ENCODE results near the gene ELAPOR1.

ELAPOR1 gene

GRCh38 chr1:109120356-109120755 lies 6.4 kb downstream of the ELAPOR1 start:
- H3K9me3 ChIP-seq (ENCODE audit: control insufficient read depth, low read depth, low read length), result no peaks in the 10 kb centered on the region
- H3K4me1 ChIP-seq (ENCODE audit: control insufficient read depth, low read depth, low read length), result no peaks in the 10 kb centered on the region
- H3K27ac ChIP-seq (ENCODE audit: low read length), result no peak overlapping the region
- H3K36me3 ChIP-seq (ENCODE audit: control insufficient read depth, low read depth, low read length), result no peaks in the 10 kb centered on the region
- H3K9ac ChIP-seq (ENCODE audit: low read length), result no peak overlapping the region
- no peak overlapping the region for H3K4me3 ChIP-seq (ENCODE audit: low read length)
- H3K27me3 ChIP-seq (ENCODE audit: control insufficient read depth, insufficient read depth, low read length), result peaks cover 10% of the 10 kb centered on the region

GRCh38 chr1:109131059-109131458 lies 17.1 kb downstream of the ELAPOR1 start:
- H3K27me3 ChIP-seq (ENCODE audit: control insufficient read depth, insufficient read depth, low read length), result no peaks in the 10 kb centered on the region
- no peak overlapping the region for H3K4me3 ChIP-seq (ENCODE audit: low read length)
- H3K9ac ChIP-seq (ENCODE audit: low read length), result no peak overlapping the region
- H3K9me3 ChIP-seq (ENCODE audit: control insufficient read depth, low read depth, low read length), result no peaks in the 10 kb centered on the region
- no peaks in the 10 kb centered on the region for H3K4me1 ChIP-seq (ENCODE audit: control insufficient read depth, low read depth, low read length)
- no peak overlapping the region for H3K27ac ChIP-seq (ENCODE audit: low read length)
- no peaks in the 10 kb centered on the region for H3K36me3 ChIP-seq (ENCODE audit: control insufficient read depth, low read depth, low read length)

GRCh38 chr1:109131800-109132199 lies 17.9 kb downstream of the ELAPOR1 start:
- H3K9ac ChIP-seq (ENCODE audit: low read length), result no peak overlapping the region
- no peaks in the 10 kb centered on the region for H3K27me3 ChIP-seq (ENCODE audit: control insufficient read depth, insufficient read depth, low read length)
- no peak overlapping the region for H3K27ac ChIP-seq (ENCODE audit: low read length)
- H3K4me1 ChIP-seq (ENCODE audit: control insufficient read depth, low read depth, low read length), result no peaks in the 10 kb centered on the region
- no peak overlapping the region for H3K4me3 ChIP-seq (ENCODE audit: low read length)
- H3K36me3 ChIP-seq (ENCODE audit: control insufficient read depth, low read depth, low read length), result no peaks in the 10 kb centered on the region
- no peaks in the 10 kb centered on the region for H3K9me3 ChIP-seq (ENCODE audit: control insufficient read depth, low read depth, low read length)

GRCh38 chr1:109133002-109133706 lies 19.2 kb downstream of the ELAPOR1 start:
- H3K36me3 ChIP-seq (ENCODE audit: control insufficient read depth, low read depth, low read length), result no peaks in the 10 kb centered on the region
- no peak overlapping the region for H3K9ac ChIP-seq (ENCODE audit: low read length)
- H3K27me3 ChIP-seq (ENCODE audit: control insufficient read depth, insufficient read depth, low read length), result no peaks in the 10 kb centered on the region
- no peak overlapping the region for H3K27ac ChIP-seq (ENCODE audit: low read length)
- no peaks in the 10 kb centered on the region for H3K9me3 ChIP-seq (ENCODE audit: control insufficient read depth, low read depth, low read length)
- H3K4me3 ChIP-seq (ENCODE audit: low read length), result no peak overlapping the region
- H3K4me1 ChIP-seq (ENCODE audit: control insufficient read depth, low read depth, low read length), result no peaks in the 10 kb centered on the region

- Histone ChIP-seq H3K36me3 (ENCODE audit: control insufficient read depth, low read depth, low read length) (no peaks in the 10 kb centered on the region), H3K4me1 (ENCODE audit: control insufficient read depth, low read depth, low read length) (no peaks in the 10 kb centered on the region), H3K27me3 (ENCODE audit: control insufficient read depth, insufficient read depth, low read length) (no peaks in the 10 kb centered on the region), H3K4me3 (ENCODE audit: low read length) (no peak overlapping the region), H3K27ac (ENCODE audit: low read length) (no peak overlapping the region), H3K9me3 (ENCODE audit: control insufficient read depth, low read depth, low read length) (no peaks in the 10 kb centered on the region), H3K9ac (ENCODE audit: low read length) (no peak overlapping the region)
These were observed 19.9 kb downstream of the ELAPOR1 start for GRCh38 chr1:109133815-109134214.

- no peaks in the 10 kb centered on the region for H3K9me3 ChIP-seq (ENCODE audit: control insufficient read depth, low read depth, low read length)
- no peaks in the 10 kb centered on the region for H3K36me3 ChIP-seq (ENCODE audit: control insufficient read depth, low read depth, low read length)
- no peaks in the 10 kb centered on the region for H3K4me1 ChIP-seq (ENCODE audit: control insufficient read depth, low read depth, low read length)
- no peaks in the 10 kb centered on the region for H3K27me3 ChIP-seq (ENCODE audit: control insufficient read depth, insufficient read depth, low read length)
- no peak overlapping the region for H3K4me3 ChIP-seq (ENCODE audit: low read length)
- no peak overlapping the region for H3K27ac ChIP-seq (ENCODE audit: low read length)
- H3K9ac ChIP-seq (ENCODE audit: low read length), result no peak overlapping the region
These were observed 20.5 kb downstream of the ELAPOR1 start for GRCh38 chr1:109134423-109134822.

GRCh38 chr1:109135940-109136339 lies 22.0 kb downstream of the ELAPOR1 start:
- no peak overlapping the region for H3K4me3 ChIP-seq (ENCODE audit: low read length)

GRCh38 chr1:109136766-109137165 lies 22.9 kb downstream of the ELAPOR1 start:
- Histone ChIP-seq H3K4me1 (ENCODE audit: control insufficient read depth, low read depth, low read length) (no peaks in the 10 kb centered on the region), H3K27ac (ENCODE audit: low read length) (no peak overlapping the region)

More at GRCh38 chr1:109135940-109136339, 22.0 kb downstream of the ELAPOR1 start:
- Histone ChIP-seq H3K9me3 (ENCODE audit: control insufficient read depth, low read depth, low read length) (no peaks in the 10 kb centered on the region), H3K27ac (ENCODE audit: low read length) (no peak overlapping the region), H3K9ac (ENCODE audit: low read length) (no peak overlapping the region), H3K4me1 (ENCODE audit: control insufficient read depth, low read depth, low read length) (no peaks in the 10 kb centered on the region), H3K27me3 (ENCODE audit: control insufficient read depth, insufficient read depth, low read length) (no peaks in the 10 kb centered on the region), H3K36me3 (ENCODE audit: control insufficient read depth, low read depth, low read length) (no peaks in the 10 kb centered on the region)

GRCh38 chr1:109137958-109138357 lies 24.0 kb downstream of the ELAPOR1 start:
- Histone ChIP-seq H3K9me3 (ENCODE audit: control insufficient read depth, low read depth, low read length) (no peaks in the 10 kb centered on the region), H3K9ac (ENCODE audit: low read length) (no peak overlapping the region), H3K27ac (ENCODE audit: low read length) (no peak overlapping the region), H3K4me1 (ENCODE audit: control insufficient read depth, low read depth, low read length) (no peaks in the 10 kb centered on the region), H3K27me3 (ENCODE audit: control insufficient read depth, insufficient read depth, low read length) (no peaks in the 10 kb centered on the region), H3K36me3 (ENCODE audit: control insufficient read depth, low read depth, low read length) (no peaks in the 10 kb centered on the region), H3K4me3 (ENCODE audit: low read length) (no peak overlapping the region)

More at GRCh38 chr1:109136766-109137165, 22.9 kb downstream of the ELAPOR1 start:
- Histone ChIP-seq H3K4me3 (ENCODE audit: low read length) (no peak overlapping the region), H3K27me3 (ENCODE audit: control insufficient read depth, insufficient read depth, low read length) (no peaks in the 10 kb centered on the region), H3K9ac (ENCODE audit: low read length) (no peak overlapping the region), H3K36me3 (ENCODE audit: control insufficient read depth, low read depth, low read length) (no peaks in the 10 kb centered on the region), H3K9me3 (ENCODE audit: control insufficient read depth, low read depth, low read length) (no peaks in the 10 kb centered on the region)

GRCh38 chr1:109138358-109138757 lies 24.4 kb downstream of the ELAPOR1 start:
- H3K9me3 ChIP-seq (ENCODE audit: control insufficient read depth, low read depth, low read length), result no peaks in the 10 kb centered on the region
- H3K27ac ChIP-seq (ENCODE audit: low read length), result no peak overlapping the region
- H3K9ac ChIP-seq (ENCODE audit: low read length), result no peak overlapping the region

GRCh38 chr1:109140392-109140791 lies 26.5 kb downstream of the ELAPOR1 start:
- no peaks in the 10 kb centered on the region for H3K4me1 ChIP-seq (ENCODE audit: control insufficient read depth, low read depth, low read length)
- no peak overlapping the region for H3K4me3 ChIP-seq (ENCODE audit: low read length)
- no peak overlapping the region for H3K9ac ChIP-seq (ENCODE audit: low read length)
- no peaks in the 10 kb centered on the region for H3K9me3 ChIP-seq (ENCODE audit: control insufficient read depth, low read depth, low read length)
- no peaks in the 10 kb centered on the region for H3K27me3 ChIP-seq (ENCODE audit: control insufficient read depth, insufficient read depth, low read length)
- H3K36me3 ChIP-seq (ENCODE audit: control insufficient read depth, low read depth, low read length), result no peaks in the 10 kb centered on the region
- H3K27ac ChIP-seq (ENCODE audit: low read length), result no peak overlapping the region

More at GRCh38 chr1:109138358-109138757, 24.4 kb downstream of the ELAPOR1 start:
- Histone ChIP-seq H3K27me3 (ENCODE audit: control insufficient read depth, insufficient read depth, low read length) (no peaks in the 10 kb centered on the region), H3K36me3 (ENCODE audit: control insufficient read depth, low read depth, low read length) (no peaks in the 10 kb centered on the region), H3K4me3 (ENCODE audit: low read length) (no peak overlapping the region), H3K4me1 (ENCODE audit: control insufficient read depth, low read depth, low read length) (no peaks in the 10 kb centered on the region)

GRCh38 chr1:109142260-109142659 lies 28.3 kb downstream of the ELAPOR1 start:
- Histone ChIP-seq H3K4me3 (ENCODE audit: low read length) (no peak overlapping the region), H3K4me1 (ENCODE audit: control insufficient read depth, low read depth, low read length) (no peaks in the 10 kb centered on the region), H3K36me3 (ENCODE audit: control insufficient read depth, low read depth, low read length) (no peaks in the 10 kb centered on the region), H3K9me3 (ENCODE audit: control insufficient read depth, low read depth, low read length) (no peaks in the 10 kb centered on the region), H3K9ac (ENCODE audit: low read length) (no peak overlapping the region), H3K27ac (ENCODE audit: low read length) (no peak overlapping the region), H3K27me3 (ENCODE audit: control insufficient read depth, insufficient read depth, low read length) (no peaks in the 10 kb centered on the region)

Measured in iPS-18a (cell line).